Osteoblast (primary cell): Measurements from ENCODE around the gene MYH9. TPM values are rescaled to one million over a fixed set of nuclear protein-coding genes. Genes with fewer than 3 reads are reported as not detected.

ENCODE experiments used
- DNase-seq: peaks from one replicate; pipeline ENCODE4 v3.0.0; 2011; ENCODE audit warnings: low spot score, mixed read lengths; ENCODE audit not compliant: insufficient read length; ENCODE audit errors: missing footprints
- H2AFZ ChIP-seq: 2 replicates; pipeline ENCODE4 v1.6.0; 2011; ENCODE audit warnings: mild to moderate bottlenecking, low read length
- H3K27ac ChIP-seq: 2 replicates; pipeline ENCODE4 v1.5.1; 2011; ENCODE audit warnings: mild to moderate bottlenecking, low read depth, low read length, moderate library complexity
- H3K27me3 ChIP-seq: 2 replicates; pipeline ENCODE4 v1.6.0; 2012; ENCODE audit warnings: mild to moderate bottlenecking, control low read depth, inconsistent platforms, low read length, moderate library complexity; ENCODE audit not compliant: insufficient read depth
- H3K36me3 ChIP-seq: 2 replicates; pipeline ENCODE4 v1.5.1; 2011; ENCODE audit warnings: mild to moderate bottlenecking, low read length, control low read depth, moderate library complexity; ENCODE audit not compliant: insufficient read depth
- H3K4me1 ChIP-seq: 2 replicates; pipeline ENCODE4 v1.5.1; 2011; ENCODE audit warnings: mild to moderate bottlenecking, low read length, control low read depth, moderate library complexity; ENCODE audit not compliant: insufficient read depth
- H3K4me2 ChIP-seq: 2 replicates; pipeline ENCODE4 v1.6.0; 2011; ENCODE audit warnings: mild to moderate bottlenecking, low read length; ENCODE audit not compliant: insufficient read depth
- H3K4me3 ChIP-seq: fragments of 200-600 bp; sonication (generic); 3 replicates; pipeline ENCODE4 v1.5.1; 2012; ENCODE audit warnings: mild to moderate bottlenecking, low read length, inconsistent platforms; ENCODE audit not compliant: insufficient read depth
- H3K79me2 ChIP-seq: 2 replicates; pipeline ENCODE4 v1.6.0; 2012; ENCODE audit warnings: mild to moderate bottlenecking, low read length, control low read depth, inconsistent platforms; ENCODE audit not compliant: insufficient read depth
- H3K9me3 ChIP-seq: 2 replicates; pipeline ENCODE4 v1.5.1; 2011; ENCODE audit warnings: low read depth, low read length, control low read depth
- H4K20me1 ChIP-seq: 2 replicates; pipeline ENCODE4 v1.6.0; 2012; ENCODE audit warnings: mild to moderate bottlenecking, low read length, control low read depth; ENCODE audit not compliant: insufficient read depth
- total RNA-seq: library from RNA; depleted of rRNA; stranded (reverse); fragments of >200 nt; gene quantifications from 2 replicates; pipeline ENCODE4 v1.2.3, GENCODE V29; 2012
- TF ChIP-seq, protein P1 (sequence below): IDR thresholded peaks from 2 replicates; pipeline ENCODE4 v1.5.1; 2011; ENCODE audit warnings: mild to moderate bottlenecking, low read depth, low read length, moderate library complexity; ENCODE audit errors: extremely low read depth

MYH9 gene
- total RNA-seq, 1 donor = 964 TPM

DNA sequence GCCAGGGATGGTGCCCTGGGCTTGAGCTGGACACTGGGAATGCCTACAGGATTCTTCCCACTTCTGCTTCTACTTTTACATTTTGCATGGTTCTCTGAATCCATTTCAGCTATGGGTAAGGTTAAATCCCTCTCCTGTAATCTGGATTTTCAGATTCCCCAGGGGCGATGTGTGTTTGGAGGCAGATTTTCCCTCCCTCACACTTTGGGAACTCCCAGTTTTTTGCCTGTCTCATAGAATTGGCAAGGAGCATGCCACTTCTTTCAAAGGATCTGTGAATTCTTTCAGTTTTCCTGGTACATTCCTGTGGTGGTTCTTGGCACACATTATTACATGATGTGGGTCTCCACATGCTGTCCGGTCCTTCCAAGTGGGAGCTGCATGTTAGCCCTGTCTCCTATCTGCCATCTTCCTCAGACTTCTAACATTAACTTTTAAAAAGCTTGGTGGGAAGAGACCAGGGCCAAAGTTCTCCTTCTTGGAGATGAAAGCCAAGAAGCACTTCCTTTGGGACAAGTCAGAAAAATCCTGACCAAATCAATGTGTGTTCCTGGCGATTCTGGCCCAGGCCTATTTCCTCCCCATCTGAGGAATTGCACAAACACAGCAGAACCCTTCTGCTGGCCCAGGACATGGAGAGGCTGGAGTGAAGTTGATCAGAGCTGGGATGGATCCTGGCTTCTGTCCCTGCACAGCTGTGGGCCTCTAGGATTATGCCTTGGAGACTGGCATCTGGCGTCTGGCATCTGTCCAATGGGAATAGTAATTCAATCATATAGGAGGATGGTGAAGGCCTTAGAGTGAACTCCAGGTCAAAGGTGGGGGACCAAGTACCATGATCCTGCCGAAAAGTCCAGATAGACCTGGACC lies 143.0 kb downstream of the MYH9 start:
- no peaks in the 10 kb centered on the region for H3K36me3 ChIP-seq
- no peaks in the 10 kb centered on the region for H3K79me2 ChIP-seq
- peak overlapping the region; percentile 25 for H3K27ac ChIP-seq
- TF ChIP-seq, protein P1, sequence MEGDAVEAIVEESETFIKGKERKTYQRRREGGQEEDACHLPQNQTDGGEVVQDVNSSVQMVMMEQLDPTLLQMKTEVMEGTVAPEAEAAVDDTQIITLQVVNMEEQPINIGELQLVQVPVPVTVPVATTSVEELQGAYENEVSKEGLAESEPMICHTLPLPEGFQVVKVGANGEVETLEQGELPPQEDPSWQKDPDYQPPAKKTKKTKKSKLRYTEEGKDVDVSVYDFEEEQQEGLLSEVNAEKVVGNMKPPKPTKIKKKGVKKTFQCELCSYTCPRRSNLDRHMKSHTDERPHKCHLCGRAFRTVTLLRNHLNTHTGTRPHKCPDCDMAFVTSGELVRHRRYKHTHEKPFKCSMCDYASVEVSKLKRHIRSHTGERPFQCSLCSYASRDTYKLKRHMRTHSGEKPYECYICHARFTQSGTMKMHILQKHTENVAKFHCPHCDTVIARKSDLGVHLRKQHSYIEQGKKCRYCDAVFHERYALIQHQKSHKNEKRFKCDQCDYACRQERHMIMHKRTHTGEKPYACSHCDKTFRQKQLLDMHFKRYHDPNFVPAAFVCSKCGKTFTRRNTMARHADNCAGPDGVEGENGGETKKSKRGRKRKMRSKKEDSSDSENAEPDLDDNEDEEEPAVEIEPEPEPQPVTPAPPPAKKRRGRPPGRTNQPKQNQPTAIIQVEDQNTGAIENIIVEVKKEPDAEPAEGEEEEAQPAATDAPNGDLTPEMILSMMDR = no peak
- peaks cover 23% of the 10 kb centered on the region for H3K4me1 ChIP-seq
- peak overlapping the region; percentile 3 for H2AFZ ChIP-seq
- no peak for DNase-seq
- H3K27me3 ChIP-seq = no peaks in the 10 kb centered on the region
- H3K9me3 ChIP-seq = no peaks in the 10 kb centered on the region
- H3K4me3 ChIP-seq = no peak overlapping the region
- peak overlapping the region; percentile 16 for H3K4me2 ChIP-seq
- H4K20me1 ChIP-seq = no peaks in the 10 kb centered on the region

DNA sequence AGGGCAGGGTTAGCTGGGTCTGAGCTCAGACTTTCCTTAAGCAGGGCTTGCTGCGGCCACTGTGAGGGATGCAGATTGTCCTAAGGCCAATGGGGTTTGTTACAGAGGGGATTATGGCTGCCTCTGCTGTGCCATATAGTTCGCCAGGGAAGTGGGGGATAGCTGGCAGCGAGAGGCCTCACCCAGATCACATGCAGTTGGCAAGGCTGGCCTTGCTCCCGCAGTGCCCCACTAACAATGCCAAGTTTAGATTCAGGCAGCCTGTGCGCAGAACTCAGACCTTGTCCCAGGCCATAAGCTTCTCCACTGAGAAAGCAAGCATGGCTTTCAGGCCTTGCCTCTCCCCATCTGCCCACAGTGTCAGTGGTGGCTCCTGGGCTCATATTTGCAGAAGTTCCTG lies 143.8 kb downstream of the MYH9 start:
- no peak overlapping the region for H3K4me3 ChIP-seq
- DNase-seq = no peak
- H3K9me3 ChIP-seq = no peaks in the 10 kb centered on the region
- H3K36me3 ChIP-seq = no peaks in the 10 kb centered on the region
- H3K27me3 ChIP-seq = no peaks in the 10 kb centered on the region
- peak overlapping the region; percentile 25 for H3K27ac ChIP-seq
- H4K20me1 ChIP-seq = no peaks in the 10 kb centered on the region
- H3K79me2 ChIP-seq = peaks cover 1% of the 10 kb centered on the region
- H3K4me1 ChIP-seq = peaks cover 27% of the 10 kb centered on the region
- H3K4me2 ChIP-seq = no peak overlapping the region
- no peak overlapping the region for H2AFZ ChIP-seq
- TF ChIP-seq, protein P1 = no peak

DNA sequence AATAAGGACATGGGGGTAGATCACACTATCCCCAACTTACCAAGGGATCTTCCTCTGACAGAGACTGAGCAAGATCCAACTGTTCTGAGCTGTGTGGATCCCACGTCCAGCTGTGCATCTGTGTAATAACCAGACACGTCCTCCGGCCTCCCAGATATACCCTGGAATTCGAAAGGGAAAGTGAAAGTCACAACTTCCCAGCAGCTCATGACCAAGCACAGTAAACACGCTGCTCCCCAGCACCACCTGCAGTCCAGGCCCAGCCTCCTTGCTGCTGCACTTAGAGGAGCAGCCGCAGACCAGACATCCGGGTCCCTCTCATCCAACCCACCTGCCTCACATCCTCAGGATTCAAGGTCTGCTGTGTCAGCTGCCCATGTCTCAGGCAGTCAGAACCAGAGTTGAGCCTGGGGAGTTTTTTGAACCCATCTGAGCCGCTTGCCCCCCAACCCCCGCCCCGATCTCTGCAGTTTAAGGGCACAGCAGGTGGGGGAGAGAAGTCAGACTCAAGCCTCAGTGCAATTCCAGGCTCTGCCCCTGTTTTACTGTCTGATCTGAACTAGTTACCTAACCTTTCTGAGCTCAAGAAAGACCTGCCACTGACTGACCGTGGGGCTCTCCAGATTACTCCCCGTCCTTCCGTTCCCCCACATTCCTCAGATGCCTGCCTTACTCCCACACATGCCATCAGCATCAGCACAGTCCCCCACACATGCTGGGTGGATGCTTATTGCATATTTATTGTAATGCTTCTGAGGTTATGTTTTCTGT lies 148.2 kb downstream of the MYH9 start, which contains the start of gene APOL2:
Gene APOL2 (minus strand): TSS at position 127 of the 771 bp plus-strand sequence. CDS start 6,365 bp downstream, outside the sequence.
- H3K36me3 ChIP-seq = peaks cover 13% of the 10 kb centered on the region
- peak within 1 kb of the TSS; percentile 83 for H3K4me3 ChIP-seq
- peaks cover 42% of the 10 kb centered on the region for H3K79me2 ChIP-seq
- peak within 1 kb of the TSS; percentile 99 for H3K4me2 ChIP-seq
- peaks cover 18% of the 10 kb centered on the region for H4K20me1 ChIP-seq
- TF ChIP-seq, protein P1 = peak; percentile 64
- H3K4me1 ChIP-seq = peaks cover 40% of the 10 kb centered on the region
- peak within 1 kb of the TSS; percentile 82 for H3K27ac ChIP-seq
- no peaks in the 10 kb centered on the region for H3K9me3 ChIP-seq
- peak; percentile 97 for DNase-seq
- H2AFZ ChIP-seq = peak within 1 kb of the TSS; percentile 75
- no peaks in the 10 kb centered on the region for H3K27me3 ChIP-seq

DNA sequence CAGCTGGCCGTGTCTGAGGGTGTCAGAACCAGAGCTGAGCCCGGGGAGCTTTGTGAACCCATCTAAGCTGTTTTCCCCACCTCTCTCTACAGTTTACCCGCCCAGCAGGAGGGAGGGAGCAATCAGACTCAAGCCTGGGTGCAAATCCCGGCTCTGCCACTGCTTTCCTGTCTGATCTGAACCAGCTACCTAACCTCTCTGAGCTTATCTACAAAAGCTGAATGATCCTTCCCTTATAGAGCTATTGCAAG lies 148.7 kb downstream of the MYH9 start:
- no peak for DNase-seq
- H3K36me3 ChIP-seq = peaks cover 13% of the 10 kb centered on the region
- H3K4me1 ChIP-seq = peaks cover 35% of the 10 kb centered on the region
- peaks cover 18% of the 10 kb centered on the region for H4K20me1 ChIP-seq
- TF ChIP-seq, protein P1 = no peak
- H3K4me3 ChIP-seq = peak overlapping the region; percentile 83
- H3K27ac ChIP-seq = peak overlapping the region; percentile 82
- no peaks in the 10 kb centered on the region for H3K9me3 ChIP-seq
- H3K27me3 ChIP-seq = no peaks in the 10 kb centered on the region
- H2AFZ ChIP-seq = peak overlapping the region; percentile 75
- peak overlapping the region; percentile 99 for H3K4me2 ChIP-seq
- H3K79me2 ChIP-seq = peaks cover 42% of the 10 kb centered on the region
